Neural cell (in vitro differentiated cells): ENCODE data around the gene CEP128.

Experiments
- EP300 ChIP-seq: fragments of 450-650 bp; conservative IDR thresholded peaks from 2 replicates; pipeline ENCODE4 v1.6.1; 2014; ENCODE audit warnings: antibody characterized with exemption, mild to moderate bottlenecking, moderate library complexity; ENCODE audit not compliant: poor library complexity, severe bottlenecking
- EZH2 ChIP-seq: fragments of 200-600, 300-800 bp; shearing (Covaris generic), sonication (generic); IDR thresholded peaks from 2 replicates; pipeline ENCODE4 v1.6.1; 2014; ENCODE audit warnings: antibody characterized with exemption, low read length, borderline replicate concordance, mild to moderate bottlenecking; ENCODE audit not compliant: insufficient read depth, poor library complexity, severe bottlenecking
- POLR2AphosphoS5 ChIP-seq: IDR thresholded peaks from 2 replicates; pipeline ENCODE4 v1.6.1; 2012
- RAD21 ChIP-seq: fragments of 450-650 bp; conservative IDR thresholded peaks from 2 replicates; pipeline ENCODE4 v1.6.1; 2014; ENCODE audit warnings: antibody characterized with exemption, mild to moderate bottlenecking, moderate library complexity
- SMC3 ChIP-seq: fragments of 450-650 bp; conservative IDR thresholded peaks from 2 replicates; pipeline ENCODE4 v1.6.1; 2014; ENCODE audit warnings: antibody characterized with exemption, mild to moderate bottlenecking, moderate library complexity; ENCODE audit not compliant: poor library complexity
- TAF1 ChIP-seq: IDR thresholded peaks from 2 replicates; pipeline ENCODE4 v1.6.1; 2012; ENCODE audit warnings: low read depth
- TF ChIP-seq, protein P1 (sequence below): fragments of 450-650 bp; IDR thresholded peaks from 2 replicates; pipeline ENCODE4 v1.5.1; 2014; ENCODE audit warnings: antibody characterized with exemption, mild to moderate bottlenecking, moderate library complexity; ENCODE audit not compliant: poor library complexity, severe bottlenecking
- TF ChIP-seq, protein P2 (sequence below): IDR thresholded peaks from 2 replicates; pipeline ENCODE4 v1.6.1; 2012; ENCODE audit warnings: borderline replicate concordance

DNA sequence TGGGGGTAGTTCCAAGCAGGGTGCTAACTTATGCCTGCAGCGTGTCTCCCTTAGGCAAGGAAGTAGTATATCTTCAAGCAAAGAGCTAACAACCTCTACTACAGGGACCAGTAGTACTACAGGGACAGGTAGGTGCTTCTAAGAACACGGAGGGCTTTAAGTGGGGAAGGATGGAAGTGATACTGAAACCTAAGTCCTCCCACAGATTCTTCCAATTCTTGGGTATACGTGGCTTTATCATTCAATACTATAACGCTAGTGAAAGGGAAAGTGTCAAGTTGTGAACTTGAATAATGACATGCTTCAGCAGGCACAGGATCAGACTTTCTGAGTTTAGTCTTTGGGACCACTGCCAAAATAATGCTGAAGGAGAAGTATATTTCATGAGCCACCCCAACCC lies 241.7 kb downstream of the CEP128 start:
- TF ChIP-seq EP300 (no peak), TAF1 (no peak), POLR2AphosphoS5 (no peak), RAD21 (no peak), EZH2 (no peak), SMC3 (no peak)
- TF ChIP-seq, protein P1, sequence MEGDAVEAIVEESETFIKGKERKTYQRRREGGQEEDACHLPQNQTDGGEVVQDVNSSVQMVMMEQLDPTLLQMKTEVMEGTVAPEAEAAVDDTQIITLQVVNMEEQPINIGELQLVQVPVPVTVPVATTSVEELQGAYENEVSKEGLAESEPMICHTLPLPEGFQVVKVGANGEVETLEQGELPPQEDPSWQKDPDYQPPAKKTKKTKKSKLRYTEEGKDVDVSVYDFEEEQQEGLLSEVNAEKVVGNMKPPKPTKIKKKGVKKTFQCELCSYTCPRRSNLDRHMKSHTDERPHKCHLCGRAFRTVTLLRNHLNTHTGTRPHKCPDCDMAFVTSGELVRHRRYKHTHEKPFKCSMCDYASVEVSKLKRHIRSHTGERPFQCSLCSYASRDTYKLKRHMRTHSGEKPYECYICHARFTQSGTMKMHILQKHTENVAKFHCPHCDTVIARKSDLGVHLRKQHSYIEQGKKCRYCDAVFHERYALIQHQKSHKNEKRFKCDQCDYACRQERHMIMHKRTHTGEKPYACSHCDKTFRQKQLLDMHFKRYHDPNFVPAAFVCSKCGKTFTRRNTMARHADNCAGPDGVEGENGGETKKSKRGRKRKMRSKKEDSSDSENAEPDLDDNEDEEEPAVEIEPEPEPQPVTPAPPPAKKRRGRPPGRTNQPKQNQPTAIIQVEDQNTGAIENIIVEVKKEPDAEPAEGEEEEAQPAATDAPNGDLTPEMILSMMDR: no peak
- TF ChIP-seq, protein P2, sequence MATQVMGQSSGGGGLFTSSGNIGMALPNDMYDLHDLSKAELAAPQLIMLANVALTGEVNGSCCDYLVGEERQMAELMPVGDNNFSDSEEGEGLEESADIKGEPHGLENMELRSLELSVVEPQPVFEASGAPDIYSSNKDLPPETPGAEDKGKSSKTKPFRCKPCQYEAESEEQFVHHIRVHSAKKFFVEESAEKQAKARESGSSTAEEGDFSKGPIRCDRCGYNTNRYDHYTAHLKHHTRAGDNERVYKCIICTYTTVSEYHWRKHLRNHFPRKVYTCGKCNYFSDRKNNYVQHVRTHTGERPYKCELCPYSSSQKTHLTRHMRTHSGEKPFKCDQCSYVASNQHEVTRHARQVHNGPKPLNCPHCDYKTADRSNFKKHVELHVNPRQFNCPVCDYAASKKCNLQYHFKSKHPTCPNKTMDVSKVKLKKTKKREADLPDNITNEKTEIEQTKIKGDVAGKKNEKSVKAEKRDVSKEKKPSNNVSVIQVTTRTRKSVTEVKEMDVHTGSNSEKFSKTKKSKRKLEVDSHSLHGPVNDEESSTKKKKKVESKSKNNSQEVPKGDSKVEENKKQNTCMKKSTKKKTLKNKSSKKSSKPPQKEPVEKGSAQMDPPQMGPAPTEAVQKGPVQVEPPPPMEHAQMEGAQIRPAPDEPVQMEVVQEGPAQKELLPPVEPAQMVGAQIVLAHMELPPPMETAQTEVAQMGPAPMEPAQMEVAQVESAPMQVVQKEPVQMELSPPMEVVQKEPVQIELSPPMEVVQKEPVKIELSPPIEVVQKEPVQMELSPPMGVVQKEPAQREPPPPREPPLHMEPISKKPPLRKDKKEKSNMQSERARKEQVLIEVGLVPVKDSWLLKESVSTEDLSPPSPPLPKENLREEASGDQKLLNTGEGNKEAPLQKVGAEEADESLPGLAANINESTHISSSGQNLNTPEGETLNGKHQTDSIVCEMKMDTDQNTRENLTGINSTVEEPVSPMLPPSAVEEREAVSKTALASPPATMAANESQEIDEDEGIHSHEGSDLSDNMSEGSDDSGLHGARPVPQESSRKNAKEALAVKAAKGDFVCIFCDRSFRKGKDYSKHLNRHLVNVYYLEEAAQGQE: no peak
